IMR-90 (cell line): ENCODE data around the gene OR6J1. TPM values are rescaled to one million over a fixed set of nuclear protein-coding genes. Genes with fewer than 3 reads are reported as not detected.

Experiments
- ATAC-seq: fragments of 200-7000 bp; cut with Tn5 transposase; 2 replicates; pipeline ENCODE4 v1.9.1; 2020; ENCODE audit warnings: low read depth, mild to moderate bottlenecking, moderate library complexity
- BruUV-seq: library from RNA; stranded (reverse); fragments of 400-500 nt; replicated peaks from 2 replicates; lab custom pipeline; 2021; lab: Mats Ljungman, UMichigan
- CTCF ChIA-PET: fragments of 300-600 bp; formaldehyde crosslinking; extraction: SDS; loops from one replicate; lab custom pipeline; 2021; ENCODE audit warnings: antibody characterized with exemption; lab: Yijun Ruan, JAX
- POLR2A ChIA-PET: fragments of 300-600 bp; sonication (Branson Sonifier 250); formaldehyde crosslinking; loops from one replicate; lab custom pipeline; 2022; ENCODE audit warnings: antibody characterized with exemption; ENCODE audit not compliant: unreplicated experiment; lab: Charles Lee
- DNase-seq: peaks from one replicate; pipeline ENCODE4 v3.0.0; 2013
- H2AFZ ChIP-seq: replicated peaks from 2 replicates; pipeline ENCODE3; 2013; ENCODE audit warnings: low read length, mild to moderate bottlenecking; ENCODE audit not compliant: poor library complexity
- H2AK5ac ChIP-seq: 2 replicates; pipeline ENCODE4 v1.6.1; 2013; ENCODE audit warnings: low read depth, low read length, inconsistent platforms
- H2AK9ac ChIP-seq: replicated peaks from 2 replicates; pipeline ENCODE3; 2013; ENCODE audit warnings: mild to moderate bottlenecking, low read depth, low read length, moderate library complexity; ENCODE audit not compliant: poor library complexity
- H2BK120ac ChIP-seq: 2 replicates; pipeline ENCODE4 v1.6.1; 2013; ENCODE audit warnings: low read depth, low read length, inconsistent platforms
- H2BK15ac ChIP-seq: 3 replicates; pipeline ENCODE4 v1.6.1; 2013; ENCODE audit warnings: low read depth, low read length, inconsistent platforms
- H2BK20ac ChIP-seq: 2 replicates; pipeline ENCODE4 v1.6.1; 2013; ENCODE audit warnings: low read depth, mild to moderate bottlenecking, inconsistent platforms, low read length, moderate library complexity
- H2BK5ac ChIP-seq: 2 replicates; pipeline ENCODE4 v1.6.1; 2013; ENCODE audit warnings: mild to moderate bottlenecking, low read depth, low read length, inconsistent platforms; ENCODE audit not compliant: poor library complexity, severe bottlenecking
- H3K14ac ChIP-seq: replicated peaks from 2 replicates; pipeline ENCODE4 v1.6.1; 2013; ENCODE audit warnings: low read depth, low read length, inconsistent platforms
- H3K18ac ChIP-seq: 2 replicates; pipeline ENCODE4 v1.6.1; 2013; ENCODE audit warnings: low read depth, low read length, control low read depth
- H3K23ac ChIP-seq: 2 replicates; pipeline ENCODE4 v1.6.1; 2013; ENCODE audit warnings: low read depth, low read length, inconsistent platforms
- H3K27ac ChIP-seq: 2 replicates; pipeline ENCODE4 v1.5.1; 2013; ENCODE audit warnings: mild to moderate bottlenecking, control low read depth, low read length; ENCODE audit not compliant: insufficient read depth
- H3K27me3 ChIP-seq: 2 replicates; pipeline ENCODE4 v1.6.1; 2013; ENCODE audit warnings: low read length; ENCODE audit not compliant: control insufficient read depth, insufficient read depth
- H3K36me3 ChIP-seq: 2 replicates; pipeline ENCODE4 v1.6.1; 2013; ENCODE audit warnings: low read length, mixed read lengths; ENCODE audit not compliant: control insufficient read depth, insufficient read depth
- H3K4ac ChIP-seq: 2 replicates; pipeline ENCODE4 v1.6.1; 2013; ENCODE audit warnings: low read depth, low read length, inconsistent platforms
- H3K4me1 ChIP-seq: 2 replicates; pipeline ENCODE4 v1.6.1; 2013; ENCODE audit warnings: low read length, mixed read lengths; ENCODE audit not compliant: control insufficient read depth, insufficient read depth
- H3K4me2 ChIP-seq: 2 replicates; pipeline ENCODE4 v1.6.1; 2013; ENCODE audit warnings: low read depth, mild to moderate bottlenecking, control low read depth, low read length, moderate library complexity
- H3K4me3 ChIP-seq: 2 replicates; pipeline ENCODE4 v1.5.1; 2013; ENCODE audit warnings: low read depth, mild to moderate bottlenecking, control low read depth, low read length, moderate library complexity; ENCODE audit not compliant: insufficient read depth
- H3K56ac ChIP-seq: 2 replicates; pipeline ENCODE4 v1.6.1; 2013; ENCODE audit warnings: low read length, inconsistent platforms; ENCODE audit not compliant: insufficient read depth; ENCODE audit errors: extremely low read depth
- H3K79me1 ChIP-seq, 2 experiments: 2 replicates each; pipeline ENCODE4 v1.6.1; 2013; ENCODE audit warnings: low read length in 2 of 2, inconsistent platforms in 1 of 2, low read depth in 1 of 2
- H3K9ac ChIP-seq: 2 replicates; pipeline ENCODE4 v1.6.1; 2013; ENCODE audit warnings: low read depth, low read length, control low read depth
- H3K9me1 ChIP-seq: 2 replicates; pipeline ENCODE4 v1.6.1; 2013; ENCODE audit warnings: low read length, inconsistent platforms; ENCODE audit not compliant: insufficient read depth
- H3K9me3 ChIP-seq: 2 replicates; pipeline ENCODE4 v1.6.1; 2013; ENCODE audit warnings: low read length; ENCODE audit not compliant: control insufficient read depth, insufficient read depth
- H4K20me1 ChIP-seq: 2 replicates; pipeline ENCODE4 v1.6.1; 2013; ENCODE audit warnings: low read length, inconsistent platforms; ENCODE audit not compliant: insufficient read depth
- H4K5ac ChIP-seq: 2 replicates; pipeline ENCODE4 v1.6.1; 2013; ENCODE audit warnings: mild to moderate bottlenecking, low read depth, low read length, control low read depth
- H4K8ac ChIP-seq, 2 experiments: 2 replicates each; pipeline ENCODE4 v1.6.1; 2013; ENCODE audit warnings: low read depth in 2 of 2, low read length in 2 of 2, control low read depth in 1 of 2, inconsistent platforms in 1 of 2
- H4K91ac ChIP-seq: 2 replicates; pipeline ENCODE4 v1.6.1; 2013; ENCODE audit warnings: low read depth, low read length, inconsistent platforms; ENCODE audit not compliant: insufficient read depth
- BHLHE40 ChIP-seq: fragments of 150-350 bp; IDR thresholded peaks from 2 replicates; pipeline ENCODE4 v1.6.1; 2016; ENCODE audit warnings: mild to moderate bottlenecking, low read depth, low read length
- CEBPB ChIP-seq: IDR thresholded peaks from 2 replicates; pipeline ENCODE4 v1.6.1; 2012; ENCODE audit warnings: low read depth, low read length, improper control_type of control experiment
- CHD1 ChIP-seq: IDR thresholded peaks from 2 replicates; pipeline ENCODE4 v1.6.1; 2012; ENCODE audit warnings: low read depth, low read length, improper control_type of control experiment
- FOS ChIP-seq: fragments of 150-350 bp; IDR thresholded peaks from 2 replicates; pipeline ENCODE4 v1.6.1; 2016; ENCODE audit warnings: low read depth, low read length
- MAFK ChIP-seq: IDR thresholded peaks from 2 replicates; pipeline ENCODE4 v1.6.1; 2012; ENCODE audit warnings: low read depth, low read length, improper control_type of control experiment
- MAZ ChIP-seq: IDR thresholded peaks from 2 replicates; pipeline ENCODE4 v1.6.1; 2012; ENCODE audit warnings: low read depth, mild to moderate bottlenecking, low read length, improper control_type of control experiment, moderate library complexity, borderline replicate concordance
- MXI1 ChIP-seq: IDR thresholded peaks from 2 replicates; pipeline ENCODE4 v1.6.1; 2012; ENCODE audit warnings: low read depth, mild to moderate bottlenecking, low read length, moderate library complexity, borderline replicate concordance
- NFE2L2 ChIP-seq: fragments of 150-350 bp; IDR thresholded peaks from 2 replicates; pipeline ENCODE4 v1.6.1; 2016; ENCODE audit warnings: low read depth, mild to moderate bottlenecking, low read length
- POLR2A ChIP-seq: IDR thresholded peaks from 2 replicates; pipeline ENCODE4 v1.6.1; 2012; ENCODE audit warnings: mild to moderate bottlenecking, low read depth, low read length
- RAD21 ChIP-seq: IDR thresholded peaks from 2 replicates; pipeline ENCODE4 v1.6.1; 2012; ENCODE audit warnings: low read length, improper control_type of control experiment
- RCOR1 ChIP-seq: IDR thresholded peaks from 2 replicates; pipeline ENCODE4 v1.6.1; 2012; ENCODE audit warnings: mild to moderate bottlenecking, low read length, improper control_type of control experiment; ENCODE audit not compliant: insufficient replicate concordance
- RFX5 ChIP-seq: IDR thresholded peaks from 2 replicates; pipeline ENCODE4 v1.8.0; 2012; ENCODE audit warnings: low read depth, mild to moderate bottlenecking, low read length, moderate library complexity
- SMC3 ChIP-seq: fragments of 150-350 bp; IDR thresholded peaks from 2 replicates; pipeline ENCODE4 v1.6.1; 2016; ENCODE audit warnings: low read depth, mild to moderate bottlenecking, antibody characterized with exemption, low read length, moderate library complexity
- WGBS, 2 experiments: methylation state at CpG; one replicate each; pipeline versions ENCODE4 v1.1.5 to v1.1.7; 2013; ENCODE audit warnings: missing lambda C conversion rate in 2 of 2; ENCODE audit not compliant: insufficient read length in 1 of 2; ENCODE audit errors: extremely low coverage in 2 of 2; 5-methylcytosine and 5-hydroxymethylcytosine counted together
- dilution Hi-C: fragments of 300-500 bp; cut with HindIII; formaldehyde crosslinking; loops from one replicate; pipeline ENCODE4 v1.14.3; 2018; ENCODE audit warnings: low sequenced_read_pairs; ENCODE audit not compliant: unreplicated experiment
- in situ Hi-C: fragments of 300-500 bp; cut with MboI; formaldehyde crosslinking; loops from 3 replicates; pipeline ENCODE4 v1.14.3; 2019; ENCODE audit warnings: low sequenced_read_pairs, inconsistent platforms, mixed read lengths
- intact Hi-C: fragments of 100-400 bp; cut with micrococcal nuclease; formaldehyde crosslinking; loops from 2 replicates; pipeline ENCODE4 v1.10.0; 2022
- polyA plus RNA-seq, 3 experiments: library from polyadenylated mRNA; depleted of rRNA; stranded (reverse); fragments of >200 nt; gene quantifications; 2 replicates each; pipeline ENCODE4 v1.2.3, GENCODE V29; 2012; ENCODE audit warnings: low replicate concordance in 1 of 3
- total RNA-seq: library from RNA; depleted of rRNA; stranded (reverse); fragments of >200 nt; gene quantifications from 2 replicates; pipeline ENCODE4 v1.2.3, GENCODE V29; 2012
- TF ChIP-seq, protein P1 (sequence below): conservative IDR thresholded peaks from 2 replicates; pipeline ENCODE4 v1.5.1; 2012; ENCODE audit warnings: mild to moderate bottlenecking, low read depth, low read length, improper control_type of control experiment
- TF ChIP-seq, protein P2 (sequence below): fragments of 150-350 bp; IDR thresholded peaks from 2 replicates; pipeline ENCODE4 v1.6.1; 2016; ENCODE audit warnings: low read depth, mild to moderate bottlenecking, low read length, moderate library complexity, borderline replicate concordance
- TF ChIP-seq, protein P3 (sequence below): fragments of 150-350 bp; IDR thresholded peaks from 2 replicates; pipeline ENCODE4 v1.6.1; 2017; ENCODE audit warnings: mild to moderate bottlenecking, antibody characterized with exemption, low read length, low read depth

Gene OR6J1
- total and polyA plus RNA-seq, 2 of the 4 experiments (the other 2 are of a cell fraction): not detected

DNA sequence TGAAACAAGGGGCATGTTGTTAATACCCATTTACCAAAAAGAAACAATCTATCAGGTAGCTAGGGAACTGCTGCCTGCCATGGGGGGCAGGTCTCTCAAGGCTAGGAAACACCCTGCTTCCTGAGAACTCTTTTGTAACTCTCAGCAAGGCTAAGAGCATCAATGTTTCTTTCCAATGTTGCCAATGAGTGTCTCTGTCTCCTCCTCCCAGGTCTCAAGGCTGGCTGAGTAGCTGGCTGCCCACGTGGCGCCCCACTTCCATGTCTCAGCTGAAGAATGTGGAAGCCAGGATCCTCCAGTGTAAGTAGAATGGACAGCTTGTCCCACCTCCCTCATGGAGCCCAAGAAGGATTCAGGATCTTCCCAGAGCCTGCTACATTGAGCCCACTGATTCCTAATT lies 42.7 kb downstream of the OR6J1 start:
- no peak for ATAC-seq
- BruUV-seq: no TSS peak
- Histone ChIP-seq H4K20me1 (no peaks in the 10 kb centered on the region; the same call in 1 of the 2 replicates), H3K79me1 (peaks cover 13 to 31% of the 10 kb centered on the region in 2 experiments), H2BK120ac (no peak overlapping the region), H3K9me1 (peaks cover 22% of the 10 kb centered on the region), H2AK5ac (no peak overlapping the region), H2AK9ac (no peak overlapping the region), H4K5ac (no peak overlapping the region), H3K27ac (no peak overlapping the region), H4K8ac (no peak overlapping the region), H4K91ac (no peak overlapping the region), H2BK5ac (peak overlapping the region; percentile 4), H3K14ac (no peak overlapping the region), H2BK15ac (no peak overlapping the region; the same call in 2 of the 3 replicates), H3K4me1 (peaks cover 7% of the 10 kb centered on the region), H3K9me3 (no peaks in the 10 kb centered on the region), H3K4ac (no peak overlapping the region), H3K4me2 (no peak overlapping the region), H3K36me3 (peaks cover 41% of the 10 kb centered on the region), H3K23ac (no peak overlapping the region), H2BK20ac (no peak overlapping the region), H2AFZ (no peak overlapping the region), H3K9ac (no peak overlapping the region), H3K18ac (no peak overlapping the region), H3K56ac (no peak overlapping the region), H3K27me3 (no peaks in the 10 kb centered on the region), H3K4me3 (no peak overlapping the region)
- no peak for DNase-seq
- intact Hi-C loops: no loop called here
- ChIA-PET CTCF (no interaction called here), POLR2A (no interaction called here)
- TF ChIP-seq NFE2L2: no peak
- TF ChIP-seq, protein P1, sequence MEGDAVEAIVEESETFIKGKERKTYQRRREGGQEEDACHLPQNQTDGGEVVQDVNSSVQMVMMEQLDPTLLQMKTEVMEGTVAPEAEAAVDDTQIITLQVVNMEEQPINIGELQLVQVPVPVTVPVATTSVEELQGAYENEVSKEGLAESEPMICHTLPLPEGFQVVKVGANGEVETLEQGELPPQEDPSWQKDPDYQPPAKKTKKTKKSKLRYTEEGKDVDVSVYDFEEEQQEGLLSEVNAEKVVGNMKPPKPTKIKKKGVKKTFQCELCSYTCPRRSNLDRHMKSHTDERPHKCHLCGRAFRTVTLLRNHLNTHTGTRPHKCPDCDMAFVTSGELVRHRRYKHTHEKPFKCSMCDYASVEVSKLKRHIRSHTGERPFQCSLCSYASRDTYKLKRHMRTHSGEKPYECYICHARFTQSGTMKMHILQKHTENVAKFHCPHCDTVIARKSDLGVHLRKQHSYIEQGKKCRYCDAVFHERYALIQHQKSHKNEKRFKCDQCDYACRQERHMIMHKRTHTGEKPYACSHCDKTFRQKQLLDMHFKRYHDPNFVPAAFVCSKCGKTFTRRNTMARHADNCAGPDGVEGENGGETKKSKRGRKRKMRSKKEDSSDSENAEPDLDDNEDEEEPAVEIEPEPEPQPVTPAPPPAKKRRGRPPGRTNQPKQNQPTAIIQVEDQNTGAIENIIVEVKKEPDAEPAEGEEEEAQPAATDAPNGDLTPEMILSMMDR: no peak
- no peak for TF ChIP-seq RCOR1
- TF ChIP-seq MAFK: no peak
- TF ChIP-seq MAZ: no peak
- no peak for TF ChIP-seq FOS
- no peak for TF ChIP-seq POLR2A
- TF ChIP-seq SMC3: no peak
- TF ChIP-seq MXI1: no peak
- no peak for TF ChIP-seq RAD21
- no peak for TF ChIP-seq BHLHE40
- TF ChIP-seq RFX5: no peak
- TF ChIP-seq CEBPB: no peak
- TF ChIP-seq, protein P2, sequence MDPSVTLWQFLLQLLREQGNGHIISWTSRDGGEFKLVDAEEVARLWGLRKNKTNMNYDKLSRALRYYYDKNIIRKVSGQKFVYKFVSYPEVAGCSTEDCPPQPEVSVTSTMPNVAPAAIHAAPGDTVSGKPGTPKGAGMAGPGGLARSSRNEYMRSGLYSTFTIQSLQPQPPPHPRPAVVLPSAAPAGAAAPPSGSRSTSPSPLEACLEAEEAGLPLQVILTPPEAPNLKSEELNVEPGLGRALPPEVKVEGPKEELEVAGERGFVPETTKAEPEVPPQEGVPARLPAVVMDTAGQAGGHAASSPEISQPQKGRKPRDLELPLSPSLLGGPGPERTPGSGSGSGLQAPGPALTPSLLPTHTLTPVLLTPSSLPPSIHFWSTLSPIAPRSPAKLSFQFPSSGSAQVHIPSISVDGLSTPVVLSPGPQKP: no peak
- no peak for TF ChIP-seq CHD1
- TF ChIP-seq, protein P3, sequence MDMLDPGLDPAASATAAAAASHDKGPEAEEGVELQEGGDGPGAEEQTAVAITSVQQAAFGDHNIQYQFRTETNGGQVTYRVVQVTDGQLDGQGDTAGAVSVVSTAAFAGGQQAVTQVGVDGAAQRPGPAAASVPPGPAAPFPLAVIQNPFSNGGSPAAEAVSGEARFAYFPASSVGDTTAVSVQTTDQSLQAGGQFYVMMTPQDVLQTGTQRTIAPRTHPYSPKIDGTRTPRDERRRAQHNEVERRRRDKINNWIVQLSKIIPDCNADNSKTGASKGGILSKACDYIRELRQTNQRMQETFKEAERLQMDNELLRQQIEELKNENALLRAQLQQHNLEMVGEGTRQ: no peak
- dilution Hi-C loops: no loop called here
- in situ Hi-C loops: no loop called here
- WGBS, 2 experiments: no CpG with 5 or more reads among the region's 2 CpGs
